T47D (cell line): ENCODE results near the gene GRP.

Experiments used
- DNase-seq, 2 experiments: peaks; one replicate each; pipeline versions ENCODE4 v3.0.0 to v3.0.0-alpha.2; 2011 to 2012; ENCODE audit warnings: low read depth in 1 of 2, low spot score in 1 of 2
- JUND ChIP-seq: IDR thresholded peaks from 2 replicates; pipeline ENCODE4 v1.6.1; 2012; ENCODE audit warnings: low read depth
- in situ Hi-C: cut with HindIII; loops from 2 replicates; pipeline ENCODE4 v1.10.0; 2016; ENCODE audit warnings: low sequenced_read_pairs, low pct_unique_long_range_greater_than_20kb

Gene GRP

GRCh38 chr18:59272891-59273758 lies 53.2 kb downstream of the GRP start, which contains the start of gene RAX:
Gene RAX, minus strand, starts transcription at chr18:59273454. Its CDS starts 248 bp downstream, at chr18:59273206.
- no peak for TF ChIP-seq JUND
- no peak for DNase-seq
- in situ Hi-C loops: no loop called here

- no peak for DNase-seq
- TF ChIP-seq JUND: no peak
- in situ Hi-C loops: no loop called here
Observed at GRCh38 chr18:59273759-59274532, 54.0 kb downstream of the GRP start.

- no peak for TF ChIP-seq JUND
- no peak for DNase-seq
- in situ Hi-C loops: no loop called here
Observed at GRCh38 chr18:59274533-59274928, 54.6 kb downstream of the GRP start.

- in situ Hi-C loops: no loop called here
- DNase-seq: no peak
- no peak for TF ChIP-seq JUND
Observed at GRCh38 chr18:59275406-59275949, 55.5 kb downstream of the GRP start.

- TF ChIP-seq JUND: no peak
- DNase-seq: no peak
- in situ Hi-C loops: no loop called here
Observed at GRCh38 chr18:59276047-59276446, 56.1 kb downstream of the GRP start.

GRCh38 chr18:59278793-59279192 lies 58.8 kb downstream of the GRP start:
- no peak for TF ChIP-seq JUND
- no peak for DNase-seq
- in situ Hi-C loops: no loop called here

GRCh38 chr18:59279193-59279592 lies 59.2 kb downstream of the GRP start:
- no peak for TF ChIP-seq JUND
- in situ Hi-C loops: no loop called here
- no peak for DNase-seq

GRCh38 chr18:59279722-59280121 lies 59.8 kb downstream of the GRP start:
- in situ Hi-C loops: no loop called here
- no peak for TF ChIP-seq JUND
- no peak for DNase-seq
